Amniotic epithelial cell (primary cell): ENCODE data around the gene BAD.
A peak's percentile ranks its signal among the peaks of the same experiment; 100 is the strongest.

ENCODE experiments used
- DNase-seq: peaks from one replicate; pipeline ENCODE4 v3.0.0-alpha.2; 2010; ENCODE audit warnings: low read depth

Gene BAD

DNA sequence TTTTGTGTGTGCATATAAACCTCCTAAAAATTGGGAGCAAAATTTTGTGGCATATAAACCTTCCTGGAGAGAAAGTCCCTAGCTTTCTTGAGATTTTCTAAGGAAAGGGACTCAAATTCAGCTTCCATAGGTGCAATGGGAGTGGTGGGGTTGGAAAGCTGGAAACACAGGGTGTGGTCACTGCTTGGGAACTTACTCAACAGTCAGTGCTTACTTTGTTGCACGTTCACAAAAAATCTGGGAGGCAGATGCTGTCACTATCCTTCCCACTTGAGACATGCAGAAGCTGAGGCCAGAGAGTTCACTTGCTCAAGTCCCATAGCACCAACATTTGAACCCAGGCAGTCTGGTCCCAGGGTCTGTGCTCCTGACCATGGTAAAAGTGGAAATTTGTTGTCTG is 11.8 kb upstream of the BAD start:
- DNase-seq = no peak

DNA sequence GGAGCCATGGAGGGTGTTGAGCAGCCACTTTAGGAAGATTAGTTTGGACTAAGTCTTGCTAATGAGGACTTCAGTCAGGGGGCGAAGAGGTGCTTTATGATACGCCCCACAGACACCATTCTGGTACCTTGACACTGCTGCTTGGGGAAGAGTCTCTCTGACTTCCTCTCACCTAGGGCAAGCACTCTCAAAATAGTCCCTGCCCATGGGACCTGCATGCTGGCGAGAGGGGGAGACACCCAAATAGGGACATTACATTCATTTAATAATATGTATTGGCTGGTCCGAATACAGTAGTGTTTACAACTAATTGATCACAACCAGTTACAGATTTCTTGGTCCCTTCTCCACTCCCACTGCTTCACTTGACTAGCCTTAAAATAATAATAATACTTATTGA is 11.3 kb upstream of the BAD start:
- no peak for DNase-seq

DNA sequence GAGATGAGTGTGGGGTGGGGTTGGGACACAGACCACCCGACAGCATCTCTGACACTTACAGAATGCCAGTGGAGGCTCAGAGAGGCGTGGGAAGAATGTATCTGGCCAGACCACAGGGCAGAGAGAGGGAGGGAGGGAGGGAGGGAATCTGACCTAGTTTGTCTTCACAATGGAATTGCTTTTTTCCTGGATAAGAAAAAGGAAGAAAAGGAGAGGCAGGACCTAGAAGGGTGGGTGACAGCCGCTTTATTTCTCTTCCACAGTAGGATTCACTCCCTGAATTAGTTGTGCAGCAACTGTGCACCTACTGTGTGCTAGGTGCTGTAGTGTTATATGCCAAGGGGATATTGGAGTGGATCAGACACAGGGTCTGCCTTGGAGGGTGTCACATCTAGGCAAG is 10.3 kb upstream of the BAD start:
- DNase-seq = peak; percentile 79

DNA sequence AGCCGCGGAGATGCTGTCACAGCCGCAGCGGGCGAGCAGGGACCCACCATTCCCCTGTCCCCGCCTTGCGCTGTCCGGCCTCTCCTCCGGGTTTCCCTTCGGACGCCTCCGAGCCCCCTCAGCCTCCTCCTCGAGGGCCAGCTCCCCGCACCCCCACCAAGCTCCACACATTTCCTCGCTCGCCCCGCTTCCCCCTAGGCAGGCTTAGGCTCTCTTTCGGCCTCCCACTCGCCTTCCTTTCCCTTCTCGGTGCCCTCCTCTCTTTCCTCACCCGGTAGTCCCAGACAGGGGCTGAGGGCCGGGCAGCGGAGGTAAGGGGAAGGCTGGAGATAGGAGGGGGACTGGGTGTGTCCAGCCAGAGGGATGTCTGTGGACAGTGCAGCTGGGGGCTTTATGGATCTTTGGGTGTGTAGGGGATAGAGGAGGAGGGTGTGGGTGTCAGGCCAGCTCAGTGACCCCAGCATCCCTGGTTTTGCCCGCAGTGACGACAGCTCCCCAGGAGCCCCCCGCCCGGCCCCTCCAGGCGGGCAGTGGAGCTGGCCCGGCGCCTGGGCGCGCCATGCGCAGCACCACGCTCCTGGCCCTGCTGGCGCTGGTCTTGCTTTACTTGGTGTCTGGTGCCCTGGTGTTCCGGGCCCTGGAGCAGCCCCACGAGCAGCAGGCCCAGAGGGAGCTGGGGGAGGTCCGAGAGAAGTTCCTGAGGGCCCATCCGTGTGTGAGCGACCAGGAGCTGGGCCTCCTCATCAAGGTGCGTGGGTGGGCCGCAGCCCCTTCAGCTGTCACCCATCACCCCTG is 8.2 kb upstream of the BAD start:
- no peak for DNase-seq

DNA sequence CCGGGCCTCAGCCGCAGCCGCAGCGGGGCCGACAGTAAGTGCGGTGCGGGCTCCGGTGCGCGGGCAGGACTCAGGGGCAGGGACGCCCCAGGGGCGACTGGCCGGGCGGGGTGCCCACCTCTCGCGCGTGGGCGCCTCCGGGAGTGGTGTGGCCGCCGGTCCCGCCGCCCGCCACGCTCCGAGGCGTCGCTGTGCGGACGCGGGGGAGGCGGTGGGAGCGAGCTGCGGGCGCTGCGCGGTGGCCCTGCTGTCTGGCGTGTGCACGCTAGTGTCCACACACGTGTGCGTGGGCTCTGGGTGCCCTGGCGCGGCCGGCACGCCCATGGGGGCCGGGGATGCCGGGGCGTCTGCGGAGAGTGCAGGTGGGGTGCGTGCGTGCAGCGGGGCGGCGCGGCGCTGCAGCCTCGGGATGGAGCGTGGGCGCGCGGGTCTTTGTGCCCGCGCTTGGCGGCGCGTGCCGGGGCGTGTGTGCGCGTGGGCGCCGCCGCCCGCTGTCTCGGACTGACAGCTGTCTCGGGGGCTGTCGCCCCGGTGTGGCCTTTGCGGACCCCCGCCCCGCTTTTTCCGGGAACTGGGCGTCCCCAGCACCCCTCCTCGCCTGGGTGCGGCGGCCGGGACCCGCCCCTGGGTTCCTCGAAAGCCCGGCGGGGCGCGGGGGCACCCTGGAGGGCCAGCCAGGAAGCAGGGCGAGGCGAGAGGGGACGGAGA is 7.4 kb upstream of the BAD start:
- no peak for DNase-seq

DNA sequence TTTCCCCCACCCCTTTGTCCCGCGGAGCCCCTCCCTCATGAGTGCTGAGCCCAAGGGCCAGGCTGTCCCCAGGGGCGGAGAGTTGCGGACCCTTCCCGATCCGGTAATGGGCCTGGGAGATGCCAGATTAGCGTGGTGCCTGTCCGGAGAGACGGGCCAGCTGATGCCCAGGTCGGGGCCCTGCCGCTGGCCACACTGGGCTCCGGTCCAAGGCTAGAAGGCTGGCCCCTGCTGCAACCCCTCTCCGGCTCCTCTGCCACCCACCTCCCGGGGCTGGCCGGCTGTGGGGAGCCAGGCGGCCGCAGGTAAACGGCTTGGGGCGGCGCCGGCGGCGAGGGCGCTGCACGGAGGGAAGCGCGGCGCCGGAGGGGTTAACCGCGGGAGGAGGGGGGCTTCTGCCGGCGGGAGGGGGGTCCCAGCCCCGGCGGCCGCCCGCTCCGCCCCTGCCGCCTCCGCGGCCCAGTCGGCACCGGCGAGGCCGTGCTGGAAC is 6.8 kb upstream of the BAD start, which contains the start of gene KCNK4:
TSS of gene KCNK4 (plus strand) at position 41 of the 490 bp plus-strand sequence. CDS start 1,717 bp downstream, outside the sequence.
- no peak for DNase-seq

DNA sequence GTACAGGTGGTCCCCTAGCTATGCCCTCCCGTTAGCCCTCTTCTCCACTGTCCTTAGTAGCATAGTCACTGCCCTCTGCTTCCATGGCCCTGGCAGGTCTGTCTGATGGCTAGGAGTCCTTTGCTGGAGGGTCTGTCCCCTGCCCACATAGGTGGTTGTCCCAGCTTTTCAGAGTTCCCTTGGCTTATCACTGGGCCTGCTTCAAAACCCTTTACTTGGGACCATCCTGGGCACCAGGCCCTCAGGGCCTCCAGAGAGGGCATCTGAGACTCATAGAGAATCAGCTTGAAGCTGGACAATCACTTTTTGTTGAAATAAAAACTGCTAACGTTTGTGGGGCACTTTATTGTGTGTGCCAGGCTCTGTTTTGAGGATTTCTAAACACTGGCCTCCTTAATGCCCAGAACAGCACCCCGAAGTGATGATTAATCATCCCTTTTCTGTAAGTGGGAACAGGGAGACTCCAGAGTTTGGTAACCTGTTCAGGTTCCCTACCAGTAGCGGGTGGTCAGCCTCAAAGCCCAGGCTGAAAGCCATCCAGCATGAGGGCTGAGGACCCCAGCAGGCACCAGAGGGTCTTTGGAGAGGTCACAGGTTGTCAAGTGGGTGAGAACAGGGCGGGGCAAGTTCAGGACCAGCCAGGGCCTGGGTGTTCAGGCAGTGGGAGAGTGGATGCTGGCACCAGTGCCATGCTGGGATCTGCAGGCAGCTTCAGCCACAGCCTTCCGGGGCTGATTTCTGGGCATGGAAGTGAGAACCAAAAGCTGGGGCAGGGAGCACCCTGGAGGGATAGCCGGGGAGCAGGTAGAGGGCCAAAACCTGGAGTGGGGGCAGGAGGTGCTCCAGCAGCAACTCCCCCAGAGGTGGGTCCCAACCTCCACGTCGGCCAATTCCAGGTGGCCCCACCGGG is 6.1 kb upstream of the BAD start:
- no peak for DNase-seq

DNA sequence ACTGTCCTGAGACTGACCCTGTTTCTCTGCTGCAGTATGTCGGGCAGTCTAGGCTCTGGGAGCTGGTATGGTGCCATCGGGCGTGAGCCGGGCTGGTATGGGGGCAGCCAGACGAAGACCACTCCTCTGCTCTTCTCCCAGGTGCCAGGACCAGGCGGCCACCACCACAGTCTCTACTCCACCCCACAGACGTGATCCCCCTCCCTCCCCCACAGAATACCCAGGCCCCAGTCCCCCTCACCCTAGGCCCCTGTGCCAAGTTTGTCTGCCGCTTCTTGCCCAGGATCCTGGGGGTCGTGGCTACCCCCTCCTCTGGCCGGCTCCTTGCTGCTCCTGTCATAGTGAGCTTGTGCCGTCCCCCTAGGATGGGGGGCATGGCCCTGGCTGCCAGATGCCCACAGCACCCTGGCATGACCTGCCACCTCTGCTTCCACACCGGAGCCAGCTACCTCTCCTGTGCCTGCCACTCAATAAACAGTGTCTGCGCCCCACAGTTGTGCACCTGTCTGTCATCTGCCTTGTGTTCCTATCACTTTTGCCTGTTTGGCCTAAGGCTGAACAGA is 4.6 kb upstream of the BAD start:
- no peak for DNase-seq

DNA sequence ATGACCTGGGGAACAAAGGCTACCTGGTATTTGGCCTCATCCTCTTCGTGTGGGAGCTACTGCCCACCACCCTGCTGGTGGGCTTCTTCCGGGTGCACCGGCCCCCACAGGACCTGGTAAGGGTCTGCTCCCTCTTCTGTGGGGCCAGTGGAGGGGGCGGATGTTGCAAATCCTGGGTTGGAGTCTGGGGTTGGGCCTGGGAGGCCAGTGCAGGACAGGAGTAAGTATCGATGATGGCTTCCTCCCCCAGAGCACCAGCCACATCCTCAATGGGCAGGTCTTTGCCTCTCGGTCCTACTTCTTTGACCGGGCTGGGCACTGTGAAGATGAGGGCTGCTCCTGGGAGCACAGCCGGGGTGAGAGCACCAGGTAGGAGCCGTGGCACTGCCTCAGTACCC is 3.9 kb upstream of the BAD start:
- DNase-seq = no peak

DNA sequence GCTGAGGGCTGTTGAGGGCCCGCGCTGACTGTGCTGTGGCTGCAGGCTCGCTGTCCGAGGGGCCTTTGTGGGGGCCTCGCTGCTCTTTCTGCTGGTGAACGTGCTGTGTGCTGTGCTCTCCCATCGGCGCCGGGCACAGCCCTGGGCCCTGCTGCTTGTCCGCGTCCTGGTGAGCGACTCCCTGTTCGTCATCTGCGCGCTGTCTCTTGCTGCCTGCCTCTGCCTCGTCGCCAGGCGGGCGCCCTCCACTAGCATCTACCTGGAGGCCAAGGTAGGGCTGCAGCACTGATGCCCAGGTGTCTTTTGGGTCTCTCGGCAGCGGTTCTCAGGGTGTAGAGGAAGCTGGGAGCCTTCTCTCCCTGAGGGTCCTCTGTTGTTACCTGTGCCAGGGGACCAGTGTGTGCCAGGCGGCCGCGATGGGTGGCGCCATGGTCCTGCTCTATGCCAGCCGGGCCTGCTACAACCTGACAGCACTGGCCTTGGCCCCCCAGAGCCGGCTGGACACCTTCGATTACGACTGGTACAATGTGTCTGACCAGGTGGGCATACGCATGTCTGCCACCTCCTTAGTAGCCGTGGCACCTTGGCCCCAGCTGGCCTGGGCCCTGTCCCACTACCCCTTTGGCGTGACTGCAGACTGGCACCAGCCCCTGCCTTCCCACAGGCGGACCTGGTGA is 3.3 kb upstream of the BAD start:
- no peak for DNase-seq

DNA sequence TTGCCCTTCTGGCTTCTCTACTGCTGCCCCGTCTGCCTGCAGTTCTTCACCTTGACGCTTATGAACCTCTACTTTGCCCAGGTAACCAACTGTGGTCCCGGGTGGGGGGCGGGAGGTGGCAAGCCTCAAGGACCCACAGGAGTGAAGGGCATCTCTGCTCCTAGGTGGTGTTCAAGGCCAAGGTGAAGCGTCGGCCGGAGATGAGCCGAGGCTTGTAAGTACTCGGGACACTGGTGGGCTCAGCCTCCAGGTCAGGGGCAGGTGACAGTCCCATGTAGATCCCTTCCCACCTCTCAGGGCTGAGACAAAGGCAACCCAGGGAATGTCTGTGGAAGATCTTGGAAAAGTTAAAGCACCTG is 2.3 kb upstream of the BAD start:
- no peak for DNase-seq

DNA sequence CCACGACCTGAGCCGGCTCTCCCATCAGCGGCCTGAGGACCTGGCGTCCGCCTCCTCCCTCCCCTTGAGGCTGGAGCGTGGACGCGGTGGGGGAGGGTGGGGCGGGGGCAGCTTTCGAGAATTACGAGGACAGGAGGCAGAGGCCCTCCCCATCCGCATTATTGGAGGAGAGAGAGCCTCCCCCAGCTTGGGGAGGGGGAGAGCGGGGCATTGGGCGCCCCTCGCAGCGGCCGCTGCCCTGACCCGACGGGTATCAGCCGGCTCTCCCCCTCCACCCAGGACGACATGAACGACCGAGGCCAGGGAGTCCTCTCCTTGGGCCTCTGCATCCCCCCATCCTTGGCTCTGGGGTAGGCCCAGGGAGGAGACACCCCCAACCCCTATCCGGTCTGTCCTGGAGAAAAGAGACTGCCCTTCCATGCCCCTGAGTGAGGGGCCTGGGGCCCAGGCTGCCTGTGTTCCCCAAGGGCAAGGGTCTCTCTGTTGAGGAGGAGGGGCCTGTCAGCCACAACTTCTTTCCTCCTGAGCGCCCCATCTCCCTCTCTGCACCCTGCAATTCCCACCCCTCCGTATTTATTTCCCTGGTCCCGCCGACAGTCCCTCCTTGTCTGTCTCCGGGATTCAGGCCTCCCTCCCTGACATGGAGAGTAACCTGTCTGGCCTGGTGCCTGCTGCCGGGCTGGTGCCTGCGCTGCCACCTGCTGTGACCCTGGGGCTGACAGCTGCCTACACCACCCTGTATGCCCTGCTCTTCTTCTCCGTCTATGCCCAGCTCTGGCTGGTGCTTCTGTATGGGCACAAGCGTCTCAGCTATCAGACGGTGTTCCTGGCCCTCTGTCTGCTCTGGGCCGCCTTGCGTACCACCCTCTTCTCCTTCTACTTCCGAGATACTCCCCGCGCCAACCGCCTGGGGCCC is 1.7 kb upstream of the BAD start:
- no peak for DNase-seq

DNA sequence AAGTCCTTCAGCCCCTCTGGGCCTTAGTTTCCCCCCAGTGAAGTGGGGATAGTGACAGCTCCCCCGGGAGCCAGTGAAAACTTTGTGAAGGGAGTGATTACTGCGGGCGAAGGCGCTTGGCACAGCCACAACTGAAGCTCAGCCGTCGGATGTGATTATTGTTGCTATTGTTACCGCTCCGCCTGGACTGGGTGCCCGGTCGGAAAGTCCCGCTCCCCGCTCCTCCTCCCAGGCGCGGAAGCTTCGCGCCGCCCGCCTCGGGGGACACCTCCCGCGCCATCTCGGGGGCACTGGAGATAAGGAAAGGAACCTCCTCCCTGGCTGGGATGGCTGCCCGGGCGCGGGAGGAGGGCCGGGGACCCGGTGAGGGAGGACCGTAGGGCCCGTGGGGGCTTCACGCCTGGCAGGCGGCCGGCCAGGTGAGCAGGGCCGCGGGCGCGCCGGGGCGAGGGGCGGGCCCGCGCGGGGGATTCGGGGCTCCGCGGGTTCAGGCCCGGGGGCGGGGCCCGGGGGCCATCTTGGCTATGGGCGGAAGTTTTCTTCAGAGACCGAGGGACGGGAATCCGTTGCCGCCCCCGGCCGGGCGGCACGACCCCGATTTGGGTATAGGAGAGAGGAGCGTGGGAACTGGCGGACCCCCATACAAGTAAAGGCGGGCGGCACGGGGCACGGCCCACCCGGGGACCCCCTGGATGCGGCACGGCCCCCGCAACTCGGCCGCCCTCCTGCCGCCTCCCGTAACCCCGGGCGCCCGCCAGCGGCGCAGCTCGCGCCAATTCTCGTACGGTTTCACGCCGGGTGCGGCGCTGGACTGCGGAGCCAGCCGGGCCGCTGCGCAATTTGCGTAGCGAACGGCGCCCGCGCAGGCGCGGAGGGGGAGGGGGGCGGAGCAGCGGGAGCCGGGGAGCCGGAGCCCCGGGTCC is 758 bp upstream of the BAD start, which contains the start of gene GPR137:
TSS of gene GPR137 (plus strand) at position 887 of the 923 bp plus-strand sequence. CDS start 677 bp downstream, outside the sequence.
- DNase-seq = peak; percentile 53

DNA sequence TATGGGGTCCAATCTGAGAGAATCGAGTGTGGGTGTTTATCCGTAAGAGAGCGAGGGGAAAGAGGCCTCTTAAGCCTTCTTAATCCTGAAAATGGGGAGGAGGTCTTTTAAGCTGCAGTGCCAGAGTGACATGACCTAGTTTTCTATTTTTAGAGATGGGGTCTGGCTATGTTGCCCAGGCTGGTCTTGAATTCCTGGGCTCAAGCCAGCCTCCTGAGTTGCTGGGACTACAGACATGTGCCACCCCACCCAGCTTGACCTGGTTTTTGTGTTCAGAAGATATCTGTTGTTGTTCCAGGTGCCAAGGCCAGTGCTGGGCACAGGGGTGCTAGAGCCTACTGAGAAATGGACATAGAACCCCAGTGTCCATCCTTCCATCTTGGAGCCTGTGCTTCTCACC is 1.4 kb downstream of the BAD start:
- DNase-seq = no peak

DNA sequence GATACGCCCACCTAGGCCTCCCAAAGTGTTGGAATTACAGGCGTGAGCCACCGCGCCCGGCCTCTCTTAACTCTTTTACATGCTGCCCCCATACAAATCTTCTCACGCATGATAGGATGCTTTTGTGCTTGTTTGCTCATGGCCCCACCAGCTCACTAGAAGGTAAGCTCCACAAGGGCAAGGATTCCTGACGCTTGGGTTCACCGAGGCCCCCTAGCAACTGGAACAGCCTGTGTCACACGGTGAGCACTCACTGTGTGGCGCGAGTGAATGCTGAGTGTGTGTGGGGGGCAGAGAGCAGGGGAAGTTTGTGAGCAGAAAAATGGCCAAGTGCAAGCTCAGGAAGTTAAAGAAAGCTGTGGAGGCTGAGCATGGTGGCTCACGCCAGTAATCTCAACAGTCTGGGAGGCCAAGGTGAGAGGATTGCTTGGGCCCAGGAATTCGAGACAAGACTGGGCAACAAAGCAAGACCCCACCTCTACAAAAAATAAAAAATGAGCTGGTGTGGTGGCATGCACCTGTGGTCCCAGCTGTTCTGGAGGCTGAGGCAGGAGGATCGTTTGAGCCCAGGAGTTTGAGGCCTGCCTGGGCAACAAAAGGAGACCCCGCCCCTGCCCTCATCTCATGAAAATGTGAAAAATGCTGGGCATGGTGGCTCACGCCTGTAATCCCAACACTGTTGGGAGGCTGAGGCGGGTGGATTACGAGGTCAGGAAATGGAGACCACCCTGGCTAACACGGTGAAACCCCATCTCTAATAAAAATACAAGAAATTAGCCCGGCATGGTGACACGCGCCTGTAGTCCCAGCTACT is 2.3 kb downstream of the BAD start:
- no peak for DNase-seq

DNA sequence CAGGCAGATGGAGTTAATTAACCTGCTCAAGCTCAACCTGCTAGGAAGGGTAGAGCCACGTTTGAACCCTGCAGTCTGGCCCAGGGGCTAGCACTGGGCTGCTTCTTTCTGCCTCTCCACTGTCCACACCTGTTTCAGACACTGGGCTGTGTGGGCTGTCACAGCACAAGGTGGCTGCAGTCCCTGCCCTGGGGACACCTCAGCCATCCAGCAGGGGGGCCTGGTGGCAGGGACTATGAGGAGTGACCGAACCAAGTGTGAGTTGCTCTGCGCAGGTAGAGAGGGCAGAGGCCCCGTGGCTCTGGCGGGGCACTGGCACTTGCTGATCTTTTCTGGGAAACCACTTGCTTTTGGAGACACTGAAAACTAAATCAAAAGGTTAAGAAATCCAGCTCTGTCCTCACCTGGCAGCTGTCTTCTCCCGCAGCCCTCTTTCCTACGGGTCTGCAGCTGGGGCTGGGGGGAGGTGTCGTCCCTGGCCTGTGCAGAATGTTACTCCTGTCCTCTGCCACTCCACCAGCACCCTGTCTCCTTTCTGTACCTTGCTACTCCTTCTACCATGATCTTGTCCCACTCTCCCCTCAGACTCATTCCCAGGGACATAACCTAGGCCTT is 5.8 kb downstream of the BAD start:
- DNase-seq = no peak

DNA sequence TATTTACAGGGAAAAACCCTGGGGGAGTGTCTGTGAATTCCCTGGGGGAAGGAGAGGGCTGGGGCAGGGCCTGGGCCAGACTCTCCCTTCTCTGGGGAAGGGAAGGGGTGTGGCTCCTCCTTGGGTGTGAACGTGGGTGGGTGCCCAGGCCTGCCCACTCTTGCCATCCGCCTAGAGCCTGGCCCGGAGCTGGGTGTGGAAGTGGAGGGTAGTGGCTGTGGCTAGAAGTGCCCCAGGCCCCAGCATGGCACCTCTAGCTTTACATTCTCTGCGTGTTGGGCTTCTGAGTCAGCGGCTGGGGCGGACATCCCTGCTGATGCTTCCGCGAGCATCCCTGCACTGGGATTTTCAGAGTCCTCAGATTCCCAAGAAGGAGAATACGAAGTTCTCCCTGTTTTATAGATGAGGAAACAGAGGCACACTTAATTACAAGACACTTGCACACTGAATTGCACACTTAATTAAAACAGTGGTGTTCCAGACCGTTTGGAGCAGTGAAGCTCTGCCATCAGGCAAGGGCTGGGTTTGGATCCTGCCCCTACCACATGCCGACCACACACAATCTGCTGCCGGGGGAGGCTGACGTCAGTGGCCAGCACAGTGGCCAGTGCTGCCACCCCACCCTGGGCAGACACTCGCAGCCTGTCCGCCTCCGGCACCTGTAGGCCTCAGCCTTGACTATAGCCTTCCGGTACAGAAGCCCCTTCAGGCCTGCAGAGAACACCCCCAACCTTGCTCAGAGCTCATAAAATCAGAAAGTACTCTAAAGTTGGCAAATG is 7.6 kb downstream of the BAD start:
- peak; percentile 47 for DNase-seq
